ENCODE data around the gene MED12.

DNA sequence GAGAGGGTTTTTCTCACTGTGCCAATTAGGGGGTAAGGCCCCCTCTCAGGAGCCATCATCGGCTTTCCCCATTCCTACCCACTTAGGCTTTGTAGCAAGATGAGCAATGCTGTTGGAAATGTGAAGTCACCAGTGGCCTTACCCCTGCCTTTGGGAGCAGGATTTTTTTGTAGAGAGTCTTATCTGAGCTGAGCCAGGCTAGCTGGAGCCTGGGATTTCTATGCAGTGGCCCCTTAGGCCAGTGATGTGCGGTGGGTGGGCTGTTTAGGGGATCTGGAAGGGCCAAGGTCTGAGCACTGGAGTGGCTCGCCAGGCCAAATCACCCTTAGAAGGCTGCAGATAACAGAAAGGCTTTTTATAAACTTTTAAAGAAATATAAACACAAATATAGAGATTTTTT lies 16.1 kb upstream of the MED12 start:
- TF ChIP-seq, protein P1, sequence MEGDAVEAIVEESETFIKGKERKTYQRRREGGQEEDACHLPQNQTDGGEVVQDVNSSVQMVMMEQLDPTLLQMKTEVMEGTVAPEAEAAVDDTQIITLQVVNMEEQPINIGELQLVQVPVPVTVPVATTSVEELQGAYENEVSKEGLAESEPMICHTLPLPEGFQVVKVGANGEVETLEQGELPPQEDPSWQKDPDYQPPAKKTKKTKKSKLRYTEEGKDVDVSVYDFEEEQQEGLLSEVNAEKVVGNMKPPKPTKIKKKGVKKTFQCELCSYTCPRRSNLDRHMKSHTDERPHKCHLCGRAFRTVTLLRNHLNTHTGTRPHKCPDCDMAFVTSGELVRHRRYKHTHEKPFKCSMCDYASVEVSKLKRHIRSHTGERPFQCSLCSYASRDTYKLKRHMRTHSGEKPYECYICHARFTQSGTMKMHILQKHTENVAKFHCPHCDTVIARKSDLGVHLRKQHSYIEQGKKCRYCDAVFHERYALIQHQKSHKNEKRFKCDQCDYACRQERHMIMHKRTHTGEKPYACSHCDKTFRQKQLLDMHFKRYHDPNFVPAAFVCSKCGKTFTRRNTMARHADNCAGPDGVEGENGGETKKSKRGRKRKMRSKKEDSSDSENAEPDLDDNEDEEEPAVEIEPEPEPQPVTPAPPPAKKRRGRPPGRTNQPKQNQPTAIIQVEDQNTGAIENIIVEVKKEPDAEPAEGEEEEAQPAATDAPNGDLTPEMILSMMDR (IDR thresholded peaks at IDR 0.05) = no peak
- no peak for TF ChIP-seq POLR2A (IDR thresholded peaks at IDR 0.05)
